Measurements from ENCODE around the gene STAMBP.

GRCh38 chr2:73780237-73780582 is 48.6 kb upstream of the STAMBP start:
- no peak for TF ChIP-seq MYC (IDR thresholded peaks at IDR 0.05; ENCODE audit: low read depth, low read length)
- TF ChIP-seq CTCF (IDR thresholded peaks at IDR 0.05; ENCODE audit: extremely low read depth in 1 of 2, insufficient read depth in 1 of 2, low read depth in 1 of 2, low read length in 2 of 2), result no peak
- TF ChIP-seq POLR2AphosphoS5 (IDR thresholded peaks at IDR 0.05; ENCODE audit: insufficient read depth, low read depth, low read length), result no peak
- TF ChIP-seq FOS (IDR thresholded peaks at IDR 0.05; ENCODE audit: borderline replicate concordance, insufficient read depth, low read length), result no peak
